Gastroesophageal sphincter (tissue), 4 donors: ENCODE results near the gene REM2. TPM values are rescaled to one million over a fixed set of nuclear protein-coding genes. Genes with fewer than 3 reads are reported as not detected.

Experiments
- ATAC-seq: fragments of 150-250 bp; one replicate; pipeline ENCODE4 v1.9.1; 2016; ENCODE audit warnings: mild to moderate bottlenecking, moderate library complexity
- H3K27ac ChIP-seq, 4 donors: fragments of 200-600 bp; sonication (generic) in 3 of 4; 1 replicate in 3 of 4; 2 replicates in 1 of 4; pipeline ENCODE4 v1.5.1; 2016 to 2019
- H3K27me3 ChIP-seq: fragments of 200-600 bp; sonication (generic); one replicate; pipeline ENCODE4 v1.5.1; 2019
- H3K36me3 ChIP-seq, 2 donors: fragments of 200-600 bp; sonication (generic); one replicate each; pipeline ENCODE4 v1.5.1; 2019; ENCODE audit warnings: control low read depth in 1 of 2
- H3K4me1 ChIP-seq, 3 donors: fragments of 200-600 bp; sonication (generic); 1 replicate in 2 of 3; 2 replicates in 1 of 3; pipeline ENCODE4 v1.5.1; 2016 to 2019; ENCODE audit warnings: control low read depth in 2 of 3
- H3K4me3 ChIP-seq, 2 donors: fragments of 200-600 bp; sonication (generic); one replicate each; pipeline ENCODE4 v1.5.1; 2019; ENCODE audit warnings: mild to moderate bottlenecking in 1 of 2, moderate library complexity in 1 of 2
- H3K9me3 ChIP-seq, 3 donors: fragments of 200-600 bp; sonication (generic); one replicate each; pipeline ENCODE4 v1.5.1; 2017 to 2019; ENCODE audit warnings: control low read depth in 2 of 3
- EP300 ChIP-seq: sonication (generic); formaldehyde crosslinking; IDR thresholded peaks from one replicate; pipeline ENCODE4 v1.6.1; 2017; ENCODE audit warnings: antibody characterized with exemption, mild to moderate bottlenecking
- POLR2A ChIP-seq, 2 donors: fragments of 450-650 bp; IDR thresholded peaks; one replicate each; pipeline ENCODE4 v1.6.1; 2017; ENCODE audit warnings: antibody characterized with exemption in 2 of 2, mild to moderate bottlenecking in 2 of 2, moderate library complexity in 1 of 2
- POLR2AphosphoS5 ChIP-seq: sonication (generic); formaldehyde crosslinking; IDR thresholded peaks from one replicate; pipeline ENCODE4 v1.6.1; 2017; ENCODE audit warnings: antibody characterized with exemption
- WGBS, 2 donors: methylation state at CpG; one replicate each; pipeline ENCODE4 v1.1.5; 2018; ENCODE audit warnings: low coverage in 1 of 2; 5-methylcytosine and 5-hydroxymethylcytosine counted together
- total RNA-seq, 4 donors: library from RNA; depleted of rRNA; stranded (reverse); fragments of >200 nt; gene quantifications; one replicate each; pipeline ENCODE4 v1.1.0, GENCODE V29; 2016
- TF ChIP-seq, protein P1 (sequence below), 4 experiments: fragments of 200-600 bp in 2 of 4; fragments of 450-650 bp in 2 of 4; sonication (generic) in 1 of 4; IDR thresholded peaks; one replicate each; pipeline ENCODE4 v1.5.1; 2017 to 2019; ENCODE audit warnings: antibody characterized with exemption in 4 of 4, mild to moderate bottlenecking in 2 of 4, moderate library complexity in 2 of 4

Gene REM2
- total RNA-seq, 4 donors from 2014 or later, result 0.20 to 0.93 (median 0.47) TPM

GRCh38 chr14:22893706-22894105, 10.7 kb downstream of the REM2 start:
- 89 to 95% methylated on average over 3 to 4 of the region's 4 CpGs for WGBS, 2 donors
- peaks cover 0 to 14% (median 0%) of the 10 kb centered on the region in 3 donors for H3K4me1 ChIP-seq
- no peak overlapping the region for H3K4me3 ChIP-seq
- TF ChIP-seq POLR2AphosphoS5 (no peak), EP300 (no peak), POLR2A (IDR thresholded peaks at IDR 0.05) (no peak)
- TF ChIP-seq, protein P1, sequence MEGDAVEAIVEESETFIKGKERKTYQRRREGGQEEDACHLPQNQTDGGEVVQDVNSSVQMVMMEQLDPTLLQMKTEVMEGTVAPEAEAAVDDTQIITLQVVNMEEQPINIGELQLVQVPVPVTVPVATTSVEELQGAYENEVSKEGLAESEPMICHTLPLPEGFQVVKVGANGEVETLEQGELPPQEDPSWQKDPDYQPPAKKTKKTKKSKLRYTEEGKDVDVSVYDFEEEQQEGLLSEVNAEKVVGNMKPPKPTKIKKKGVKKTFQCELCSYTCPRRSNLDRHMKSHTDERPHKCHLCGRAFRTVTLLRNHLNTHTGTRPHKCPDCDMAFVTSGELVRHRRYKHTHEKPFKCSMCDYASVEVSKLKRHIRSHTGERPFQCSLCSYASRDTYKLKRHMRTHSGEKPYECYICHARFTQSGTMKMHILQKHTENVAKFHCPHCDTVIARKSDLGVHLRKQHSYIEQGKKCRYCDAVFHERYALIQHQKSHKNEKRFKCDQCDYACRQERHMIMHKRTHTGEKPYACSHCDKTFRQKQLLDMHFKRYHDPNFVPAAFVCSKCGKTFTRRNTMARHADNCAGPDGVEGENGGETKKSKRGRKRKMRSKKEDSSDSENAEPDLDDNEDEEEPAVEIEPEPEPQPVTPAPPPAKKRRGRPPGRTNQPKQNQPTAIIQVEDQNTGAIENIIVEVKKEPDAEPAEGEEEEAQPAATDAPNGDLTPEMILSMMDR (IDR thresholded peaks at IDR 0.05), result no peak
- no peaks in the 10 kb centered on the region for H3K9me3 ChIP-seq
- no peak for ATAC-seq
- H3K27ac ChIP-seq, result no peak overlapping the region
- peaks cover 0 to 9% of the 10 kb centered on the region in 2 donors for H3K36me3 ChIP-seq
- H3K27me3 ChIP-seq, result no peaks in the 10 kb centered on the region

DNA sequence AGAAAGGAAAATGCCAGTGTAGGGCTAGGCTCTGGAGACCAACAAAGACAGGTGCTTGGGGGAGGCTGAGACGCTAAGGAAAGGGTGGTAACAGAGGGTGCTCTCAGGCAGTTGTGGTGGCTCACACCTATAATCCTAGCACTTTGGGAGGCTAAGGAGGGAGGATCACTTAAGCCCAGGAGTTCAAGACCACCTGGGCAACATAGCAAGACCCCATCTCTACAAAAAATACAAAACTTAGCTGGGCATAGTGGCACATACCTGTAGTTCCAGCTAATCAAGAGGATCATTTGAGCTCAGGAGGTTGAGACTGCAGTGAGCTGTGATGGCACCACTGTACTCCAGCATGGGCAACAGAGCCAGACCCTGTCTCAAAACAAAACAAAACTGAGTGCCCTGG, 12.4 kb downstream of the REM2 start:
- peaks cover 0 to 29% (median 0%) of the 10 kb centered on the region in 3 donors for H3K4me1 ChIP-seq
- no peak overlapping the region for H3K4me3 ChIP-seq
- no peak for ATAC-seq
- no peak overlapping the region for H3K27ac ChIP-seq
- TF ChIP-seq, protein P1 (IDR thresholded peaks at IDR 0.05), result no peak
- TF ChIP-seq POLR2AphosphoS5, result no peak
- TF ChIP-seq POLR2A (IDR thresholded peaks at IDR 0.05), result no peak
- no peak for TF ChIP-seq EP300
- H3K36me3 ChIP-seq, result peaks cover 0 to 10% of the 10 kb centered on the region in 2 donors
- 88 to 100% methylated on average over 1 of the region's 1 CpG for WGBS, 2 donors
- no peaks in the 10 kb centered on the region for H3K27me3 ChIP-seq
- H3K9me3 ChIP-seq, result no peaks in the 10 kb centered on the region

DNA sequence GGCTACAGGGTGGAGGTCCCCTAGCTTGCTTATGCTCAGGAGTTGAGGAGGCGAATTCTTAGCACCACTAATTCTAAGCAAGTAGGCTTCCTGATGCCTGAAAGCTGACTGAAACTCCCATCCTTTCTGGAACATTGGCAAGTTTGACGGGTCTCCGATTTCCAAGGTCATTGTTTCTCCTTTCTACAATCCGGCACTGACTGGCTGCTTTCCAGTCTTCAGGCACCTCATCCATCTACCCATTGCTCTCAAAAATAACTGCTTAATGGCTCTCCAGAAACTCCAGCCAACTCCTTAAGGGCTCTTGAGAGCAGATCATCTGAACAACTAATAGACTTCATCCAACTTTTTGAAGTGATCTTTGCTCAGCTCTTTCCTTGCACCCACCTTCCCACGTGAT, 13.3 kb downstream of the REM2 start:
- 36 to 69% methylated on average over 4 to 5 of the region's 5 CpGs for WGBS, 2 donors
- H3K4me3 ChIP-seq, result no peak overlapping the region

GRCh38 chr14:22896760-22897159, 13.7 kb downstream of the REM2 start:
- peaks cover 0 to 29% (median 0%) of the 10 kb centered on the region in 3 donors for H3K4me1 ChIP-seq
- no peak overlapping the region for H3K27ac ChIP-seq
- 60 to 65% methylated on average over 2 to 3 of the region's 3 CpGs for WGBS, 2 donors
- TF ChIP-seq POLR2A (IDR thresholded peaks at IDR 0.05), result no peak
- TF ChIP-seq EP300, result no peak
- no peak for TF ChIP-seq POLR2AphosphoS5
- TF ChIP-seq, protein P1 (IDR thresholded peaks at IDR 0.05), result no peak
- no peak overlapping the region for H3K4me3 ChIP-seq
- H3K27me3 ChIP-seq, result no peaks in the 10 kb centered on the region
- no peak for ATAC-seq
- H3K9me3 ChIP-seq, result no peaks in the 10 kb centered on the region
- peaks cover 6 to 24% of the 10 kb centered on the region in 2 donors for H3K36me3 ChIP-seq

More for the DNA sequence above, 13.3 kb downstream of the REM2 start:
- Histone ChIP-seq H3K27me3 (no peaks in the 10 kb centered on the region), H3K36me3 (peaks cover 5 to 20% of the 10 kb centered on the region in 2 donors), H3K4me1 (peaks cover 0 to 29% (median 0%) of the 10 kb centered on the region in 3 donors), H3K9me3 (no peaks in the 10 kb centered on the region), H3K27ac (no peak overlapping the region)
- no peak for ATAC-seq
- no peak for TF ChIP-seq POLR2A (IDR thresholded peaks at IDR 0.05)

DNA sequence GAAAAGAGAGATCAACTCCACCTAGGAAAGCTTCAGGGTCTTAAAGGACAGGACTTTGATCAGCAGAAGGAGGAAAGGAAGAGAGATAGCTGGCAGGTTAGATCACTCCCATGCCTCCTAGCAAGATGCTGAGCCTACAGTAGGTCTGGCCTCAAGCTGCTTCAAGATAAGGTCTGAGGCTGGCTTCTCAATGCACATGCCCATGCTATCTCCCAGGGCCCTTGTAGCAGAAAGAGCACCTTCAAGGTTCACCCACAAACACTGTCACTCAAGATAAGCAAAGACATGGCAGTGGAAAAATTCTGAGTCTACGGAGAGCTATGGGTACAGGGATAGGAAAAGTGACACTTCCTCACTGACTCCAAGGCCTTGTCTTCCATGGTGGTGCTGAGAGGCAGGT, 14.3 kb downstream of the REM2 start:
- WGBS, 2 donors, result 88 to 100% methylated on average over 1 of the region's 1 CpG
- Histone ChIP-seq H3K4me1 (peaks cover 0 to 29% (median 0%) of the 10 kb centered on the region in 3 donors), H3K36me3 (peaks cover 6 to 30% of the 10 kb centered on the region in 2 donors), H3K9me3 (no peaks in the 10 kb centered on the region), H3K4me3 (no peak overlapping the region), H3K27me3 (no peaks in the 10 kb centered on the region), H3K27ac (no peak overlapping the region)
- TF ChIP-seq POLR2A (IDR thresholded peaks at IDR 0.05) (no peak), EP300 (no peak), POLR2AphosphoS5 (no peak)
- TF ChIP-seq, protein P1 (IDR thresholded peaks at IDR 0.05), result no peak
- ATAC-seq, result no peak
